HEK293 (cell line): Measurements from ENCODE around the gene S100A1.
"Not testable (repeated sequence)": the region's sequence is repeated elsewhere in the genome, so short reads cannot be mapped to it uniquely, and the experiment has no call there.

ENCODE experiments used
- CTCF ChIA-PET: fragments of 350-600 bp; formaldehyde crosslinking; extraction: SDS; loops from one replicate; lab custom pipeline; 2021; ENCODE audit warnings: antibody characterized with exemption; lab: Yijun Ruan, JAX
- POLR2A ChIA-PET: fragments of 300-600 bp; formaldehyde crosslinking; extraction: SDS; loops from one replicate; lab custom pipeline; 2020; ENCODE audit warnings: antibody characterized with exemption, inconsistent platforms; lab: Yijun Ruan, JAX
- H3K27ac ChIP-seq: fragments of 200-500 bp; sonication (Bioruptor generic); 2 replicates; pipeline ENCODE4 v1.5.1; 2014; ENCODE audit warnings: low read depth, low read length, control low read depth, inconsistent platforms; ENCODE audit errors: extremely low read depth
- H3K36me3 ChIP-seq, 2 experiments: fragments of 200-500 bp in 1 of 2; sonication (Bioruptor generic) in 1 of 2; 1 replicate in 1 of 2; 2 replicates in 1 of 2; pipeline ENCODE4 v1.5.1; 2014 to 2017; ENCODE audit warnings: inconsistent platforms in 2 of 2, low read length in 2 of 2; ENCODE audit not compliant: control insufficient read depth in 2 of 2, insufficient read depth in 1 of 2
- H3K4me1 ChIP-seq: fragments of 200-500 bp; sonication (Bioruptor generic); 2 replicates; pipeline ENCODE4 v1.5.1; 2014; ENCODE audit warnings: mild to moderate bottlenecking, low read length, inconsistent platforms; ENCODE audit not compliant: control insufficient read depth, insufficient read depth
- H3K4me3 ChIP-seq: 2 replicates; pipeline ENCODE4 v1.5.1; 2011; ENCODE audit warnings: low read depth, mild to moderate bottlenecking, control low read depth, low read length, moderate library complexity
- H3K9me3 ChIP-seq: fragments of 200-500 bp; sonication (Bioruptor generic); 2 replicates; pipeline ENCODE4 v1.5.1; 2014; ENCODE audit warnings: low read depth, low read length, inconsistent platforms; ENCODE audit not compliant: control insufficient read depth, insufficient read depth
- FEZF1 ChIP-seq: fragments of 450-650 bp; formaldehyde crosslinking; IDR thresholded peaks from 2 replicates; pipeline ENCODE4 v1.5.1; 2016; ENCODE audit warnings: missing biosample characterization, missing genetic modification characterization
- GLI2 ChIP-seq: fragments of 450-650 bp; formaldehyde crosslinking; IDR thresholded peaks from 2 replicates; pipeline ENCODE4; 2017; ENCODE audit warnings: missing biosample characterization, missing genetic modification characterization, low read depth, borderline replicate concordance
- GLIS1 ChIP-seq: fragments of 450-650 bp; formaldehyde crosslinking; IDR thresholded peaks from 2 replicates; pipeline ENCODE4 v1.5.1; 2016; ENCODE audit warnings: missing biosample characterization, missing genetic modification characterization
- HIC1 ChIP-seq: fragments of 450-650 bp; formaldehyde crosslinking; IDR thresholded peaks from 2 replicates; pipeline ENCODE4 v1.5.1; 2016; ENCODE audit warnings: missing biosample characterization, missing genetic modification characterization
- MZF1 ChIP-seq: fragments of 450-650 bp; formaldehyde crosslinking; IDR thresholded peaks from 2 replicates; pipeline ENCODE4 v1.5.1; 2017; ENCODE audit warnings: missing biosample characterization, missing genetic modification characterization, borderline replicate concordance
- SCRT1 ChIP-seq: fragments of 450-650 bp; formaldehyde crosslinking; IDR thresholded peaks from 2 replicates; pipeline ENCODE4 v1.5.1; 2016; ENCODE audit warnings: missing biosample characterization, missing genetic modification characterization, borderline replicate concordance
- ZBTB11 ChIP-seq: fragments of 450-650 bp; formaldehyde crosslinking; conservative IDR thresholded peaks from 2 replicates; pipeline ENCODE4 v1.5.1; 2016; ENCODE audit warnings: low read depth, missing biosample characterization, missing genetic modification characterization
- ZNF121 ChIP-seq: fragments of 450-650 bp; formaldehyde crosslinking; IDR thresholded peaks from 2 replicates; pipeline ENCODE4 v1.5.1; 2016; ENCODE audit warnings: missing biosample characterization, missing genetic modification characterization
- ZNF19 ChIP-seq: fragments of 450-650 bp; formaldehyde crosslinking; IDR thresholded peaks from 2 replicates; pipeline ENCODE4; 2016; ENCODE audit warnings: missing biosample characterization, missing genetic modification characterization, low read depth
- ZNF211 ChIP-seq: fragments of 450-650 bp; formaldehyde crosslinking; IDR thresholded peaks from 2 replicates; pipeline ENCODE4 v1.5.1; 2016; ENCODE audit warnings: low read depth, missing biosample characterization, missing genetic modification characterization
- ZNF311 ChIP-seq: fragments of 450-650 bp; formaldehyde crosslinking; IDR thresholded peaks from 2 replicates; pipeline ENCODE4 v1.5.1; 2017; ENCODE audit warnings: missing biosample characterization, missing genetic modification characterization, borderline replicate concordance
- ZNF488 ChIP-seq: fragments of 450-650 bp; formaldehyde crosslinking; IDR thresholded peaks from 2 replicates; pipeline ENCODE4 v1.5.1; 2016; ENCODE audit warnings: missing biosample characterization, missing genetic modification characterization
- ZNF76 ChIP-seq: fragments of 450-650 bp; formaldehyde crosslinking; IDR thresholded peaks from 2 replicates; pipeline ENCODE4; 2016; ENCODE audit warnings: low read depth, missing biosample characterization, missing genetic modification characterization, borderline replicate concordance
- ZSCAN18 ChIP-seq: fragments of 450-650 bp; formaldehyde crosslinking; IDR thresholded peaks from 2 replicates; pipeline ENCODE4 v1.5.1; 2016; ENCODE audit warnings: missing biosample characterization, missing genetic modification characterization
- ZXDB ChIP-seq: fragments of 450-650 bp; formaldehyde crosslinking; IDR thresholded peaks from 2 replicates; pipeline ENCODE4 v1.5.1; 2016; ENCODE audit warnings: missing biosample characterization, missing genetic modification characterization
- TF ChIP-seq, protein P1 (sequence below): fragments of 450-650 bp; IDR thresholded peaks from 2 replicates; pipeline ENCODE4 v1.5.1; 2018; ENCODE audit warnings: missing biosample characterization, mild to moderate bottlenecking, missing genetic modification characterization
- TF ChIP-seq, protein P2 (sequence below): fragments of 450-650 bp; formaldehyde crosslinking; IDR thresholded peaks from 2 replicates; pipeline ENCODE4 v1.5.1; 2016; ENCODE audit warnings: missing biosample characterization, missing genetic modification characterization, low read depth
- TF ChIP-seq, protein P3 (sequence below): fragments of 450-650 bp; formaldehyde crosslinking; IDR thresholded peaks from 2 replicates; pipeline ENCODE4 v1.5.1; 2017; ENCODE audit warnings: missing biosample characterization, missing genetic modification characterization

The S100A1 gene

GRCh38 chr1:153668672-153669071 lies 40.4 kb downstream of the S100A1 start:
- peak; percentile 61 for TF ChIP-seq ZNF121 (tag by site-specific recombination)
- H3K4me3 ChIP-seq, POLR2A ChIA-PET, H3K27ac ChIP-seq, H3K9me3 ChIP-seq, H3K4me1 ChIP-seq: not testable (repeated sequence)
- H3K36me3 ChIP-seq: peaks cover 59 to 67% of the 10 kb centered on the region in 2 experiments
- CTCF ChIA-PET: interaction anchor here (0.6 to 1.2 kb wide), 5 partner anchors 10 to 604 kb away, joined by 3 read pairs; partner anchors contain the start of genes S100A1, S100A13 and SNAPIN

GRCh38 chr1:153669606-153670005 lies 41.4 kb downstream of the S100A1 start:
- Histone ChIP-seq H3K36me3 (peaks cover 50 to 57% of the 10 kb centered on the region in 2 experiments), H3K27ac (no peak overlapping the region; the same call in 1 of the 2 replicates), H3K4me1 (no peaks in the 10 kb centered on the region), H3K4me3 (peak overlapping the region; percentile 85), H3K9me3 (no peaks in the 10 kb centered on the region)
- CTCF ChIA-PET: no interaction called here
- POLR2A ChIA-PET: no interaction called here
- TF ChIP-seq, protein P1, sequence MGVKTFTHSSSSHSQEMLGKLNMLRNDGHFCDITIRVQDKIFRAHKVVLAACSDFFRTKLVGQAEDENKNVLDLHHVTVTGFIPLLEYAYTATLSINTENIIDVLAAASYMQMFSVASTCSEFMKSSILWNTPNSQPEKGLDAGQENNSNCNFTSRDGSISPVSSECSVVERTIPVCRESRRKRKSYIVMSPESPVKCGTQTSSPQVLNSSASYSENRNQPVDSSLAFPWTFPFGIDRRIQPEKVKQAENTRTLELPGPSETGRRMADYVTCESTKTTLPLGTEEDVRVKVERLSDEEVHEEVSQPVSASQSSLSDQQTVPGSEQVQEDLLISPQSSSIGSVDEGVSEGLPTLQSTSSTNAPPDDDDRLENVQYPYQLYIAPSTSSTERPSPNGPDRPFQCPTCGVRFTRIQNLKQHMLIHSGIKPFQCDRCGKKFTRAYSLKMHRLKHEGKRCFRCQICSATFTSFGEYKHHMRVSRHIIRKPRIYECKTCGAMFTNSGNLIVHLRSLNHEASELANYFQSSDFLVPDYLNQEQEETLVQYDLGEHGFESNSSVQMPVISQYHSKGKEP (tag by site-specific recombination): no peak
- TF ChIP-seq ZNF311 (tag by site-specific recombination): no peak
- TF ChIP-seq ZNF19 (tag by site-specific recombination): no peak
- TF ChIP-seq ZSCAN18 (tag by site-specific recombination): no peak
- no peak for TF ChIP-seq ZBTB11 (tag by site-specific recombination)
- no peak for TF ChIP-seq MZF1 (tag by site-specific recombination)
- TF ChIP-seq ZNF211 (tag by site-specific recombination): no peak
- no peak for TF ChIP-seq GLIS1 (tag by site-specific recombination)
- TF ChIP-seq ZNF76 (tag by site-specific recombination): no peak
- TF ChIP-seq ZNF488 (tag by site-specific recombination): no peak
- TF ChIP-seq FEZF1 (tag by site-specific recombination): no peak
- TF ChIP-seq ZXDB (tag by site-specific recombination): no peak
- TF ChIP-seq, protein P2, sequence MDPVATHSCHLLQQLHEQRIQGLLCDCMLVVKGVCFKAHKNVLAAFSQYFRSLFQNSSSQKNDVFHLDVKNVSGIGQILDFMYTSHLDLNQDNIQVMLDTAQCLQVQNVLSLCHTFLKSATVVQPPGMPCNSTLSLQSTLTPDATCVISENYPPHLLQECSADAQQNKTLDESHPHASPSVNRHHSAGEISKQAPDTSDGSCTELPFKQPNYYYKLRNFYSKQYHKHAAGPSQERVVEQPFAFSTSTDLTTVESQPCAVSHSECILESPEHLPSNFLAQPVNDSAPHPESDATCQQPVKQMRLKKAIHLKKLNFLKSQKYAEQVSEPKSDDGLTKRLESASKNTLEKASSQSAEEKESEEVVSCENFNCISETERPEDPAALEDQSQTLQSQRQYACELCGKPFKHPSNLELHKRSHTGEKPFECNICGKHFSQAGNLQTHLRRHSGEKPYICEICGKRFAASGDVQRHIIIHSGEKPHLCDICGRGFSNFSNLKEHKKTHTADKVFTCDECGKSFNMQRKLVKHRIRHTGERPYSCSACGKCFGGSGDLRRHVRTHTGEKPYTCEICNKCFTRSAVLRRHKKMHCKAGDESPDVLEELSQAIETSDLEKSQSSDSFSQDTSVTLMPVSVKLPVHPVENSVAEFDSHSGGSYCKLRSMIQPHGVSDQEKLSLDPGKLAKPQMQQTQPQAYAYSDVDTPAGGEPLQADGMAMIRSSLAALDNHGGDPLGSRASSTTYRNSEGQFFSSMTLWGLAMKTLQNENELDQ (tag by site-specific recombination): no peak
- TF ChIP-seq, protein P3, sequence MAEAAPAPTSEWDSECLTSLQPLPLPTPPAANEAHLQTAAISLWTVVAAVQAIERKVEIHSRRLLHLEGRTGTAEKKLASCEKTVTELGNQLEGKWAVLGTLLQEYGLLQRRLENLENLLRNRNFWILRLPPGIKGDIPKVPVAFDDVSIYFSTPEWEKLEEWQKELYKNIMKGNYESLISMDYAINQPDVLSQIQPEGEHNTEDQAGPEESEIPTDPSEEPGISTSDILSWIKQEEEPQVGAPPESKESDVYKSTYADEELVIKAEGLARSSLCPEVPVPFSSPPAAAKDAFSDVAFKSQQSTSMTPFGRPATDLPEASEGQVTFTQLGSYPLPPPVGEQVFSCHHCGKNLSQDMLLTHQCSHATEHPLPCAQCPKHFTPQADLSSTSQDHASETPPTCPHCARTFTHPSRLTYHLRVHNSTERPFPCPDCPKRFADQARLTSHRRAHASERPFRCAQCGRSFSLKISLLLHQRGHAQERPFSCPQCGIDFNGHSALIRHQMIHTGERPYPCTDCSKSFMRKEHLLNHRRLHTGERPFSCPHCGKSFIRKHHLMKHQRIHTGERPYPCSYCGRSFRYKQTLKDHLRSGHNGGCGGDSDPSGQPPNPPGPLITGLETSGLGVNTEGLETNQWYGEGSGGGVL (tag by site-specific recombination): no peak
- no peak for TF ChIP-seq SCRT1 (tag by site-specific recombination)
- no peak for TF ChIP-seq HIC1
- no peak for TF ChIP-seq GLI2 (tag by site-specific recombination)
